Non-pigmented ciliary epithelial cell (primary cell): ENCODE measurements around the gene NSMF.
A peak's percentile ranks its signal among the peaks of the same experiment; 100 is the strongest.

Experiments
- DNase-seq: peaks from one replicate; pipeline ENCODE4 v3.0.0-alpha.2; 2010; ENCODE audit warnings: low read depth

Gene NSMF

GRCh38 chr9:137429974-137430722 lies 29.0 kb downstream of the NSMF start:
- no peak for DNase-seq

GRCh38 chr9:137429546-137429890 lies 29.6 kb downstream of the NSMF start:
- no peak for DNase-seq

GRCh38 chr9:137428841-137429545 lies 30.1 kb downstream of the NSMF start:
- DNase-seq = no peak

GRCh38 chr9:137428311-137428630 lies 30.9 kb downstream of the NSMF start:
- DNase-seq = no peak

GRCh38 chr9:137427454-137428310 lies 31.5 kb downstream of the NSMF start:
- no peak for DNase-seq

GRCh38 chr9:137426018-137426681 lies 33.0 kb downstream of the NSMF start:
- DNase-seq = no peak

- no peak for DNase-seq
These were observed 35.4 kb downstream of the NSMF start for GRCh38 chr9:137423514-137424291.

- no peak for DNase-seq
These were observed 36.3 kb downstream of the NSMF start, which contains the start of the genes EXD3 and NOXA1 for GRCh38 chr9:137422604-137423513. Gene EXD3 (minus strand): TSS chr9:137423162. CDS start chr9:137395357, 27,805 bp downstream. Gene NOXA1 (plus strand): TSS chr9:137423393. CDS start chr9:137423530, 137 bp downstream.

GRCh38 chr9:137421838-137422603 lies 37.1 kb downstream of the NSMF start:
- no peak for DNase-seq

- no peak for DNase-seq
These were observed 41.7 kb downstream of the NSMF start for GRCh38 chr9:137417161-137418021.

- DNase-seq = no peak
These were observed 42.5 kb downstream of the NSMF start for GRCh38 chr9:137416563-137417151.

GRCh38 chr9:137416006-137416562 lies 43.0 kb downstream of the NSMF start:
- no peak for DNase-seq

- DNase-seq = no peak
These were observed 43.7 kb downstream of the NSMF start for GRCh38 chr9:137415451-137415850.

GRCh38 chr9:137412431-137412830 lies 46.7 kb downstream of the NSMF start:
- no peak for DNase-seq

- peak; percentile 53 for DNase-seq
These were observed 47.3 kb downstream of the NSMF start for GRCh38 chr9:137411645-137412380.

- DNase-seq = no peak
These were observed 47.9 kb downstream of the NSMF start for GRCh38 chr9:137411260-137411644.

- DNase-seq = no peak
These were observed 48.3 kb downstream of the NSMF start for GRCh38 chr9:137410891-137411249.
